Measurements from ENCODE around the gene FAM83D.
A peak's percentile ranks its signal among the peaks of the same experiment; 100 is the strongest.

Gene FAM83D

GRCh38 chr20:38932457-38933120, 6.4 kb downstream of the FAM83D start:
- ATAC-seq (replicated peaks) (no peak), DNase-seq (no peak)
- H3K4me1 Mint-ChIP-seq (ENCODE audit: low read depth in 2 of 2) = peaks cover 17 to 20% of the 10 kb centered on the region in 2 donors
- H3K27me3 Mint-ChIP-seq = no peaks in the 10 kb centered on the region
- H3K36me3 Mint-ChIP-seq (ENCODE audit: insufficient read depth) = peaks cover 4% of the 10 kb centered on the region
- H3K27ac Mint-ChIP-seq = no peak overlapping the region
- no peak overlapping the region for H3K4me3 Mint-ChIP-seq
- H3K9me3 Mint-ChIP-seq = no peaks in the 10 kb centered on the region

DNA sequence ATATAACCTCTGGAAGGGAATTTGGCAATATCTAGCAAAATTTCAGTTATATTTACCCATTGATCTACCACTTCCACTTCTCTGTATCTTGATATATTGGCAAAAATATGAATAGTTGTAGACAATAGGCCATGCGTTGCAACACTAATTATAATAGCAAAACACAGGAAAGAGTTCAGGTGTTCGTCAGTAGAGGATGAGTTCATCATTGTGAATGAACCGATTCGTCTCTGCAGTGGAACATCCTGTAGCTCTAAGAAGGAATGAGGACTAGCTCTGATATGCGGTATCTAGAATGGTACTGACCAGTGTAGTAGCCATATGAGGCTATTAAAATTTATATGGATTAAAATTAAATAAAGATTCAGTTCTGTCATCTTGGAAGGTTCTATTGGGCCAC, 8.3 kb downstream of the FAM83D start:
- no peaks in the 10 kb centered on the region for H3K27me3 Mint-ChIP-seq
- peaks cover 6 to 7% of the 10 kb centered on the region in 2 donors for H3K4me1 Mint-ChIP-seq (ENCODE audit: low read depth in 2 of 2)
- H3K4me3 Mint-ChIP-seq = no peak overlapping the region
- H3K9me3 Mint-ChIP-seq = no peaks in the 10 kb centered on the region
- ATAC-seq (replicated peaks) (no peak), DNase-seq (no peak)
- no peaks in the 10 kb centered on the region for H3K36me3 Mint-ChIP-seq (ENCODE audit: insufficient read depth)
- H3K27ac Mint-ChIP-seq = no peak overlapping the region

DNA sequence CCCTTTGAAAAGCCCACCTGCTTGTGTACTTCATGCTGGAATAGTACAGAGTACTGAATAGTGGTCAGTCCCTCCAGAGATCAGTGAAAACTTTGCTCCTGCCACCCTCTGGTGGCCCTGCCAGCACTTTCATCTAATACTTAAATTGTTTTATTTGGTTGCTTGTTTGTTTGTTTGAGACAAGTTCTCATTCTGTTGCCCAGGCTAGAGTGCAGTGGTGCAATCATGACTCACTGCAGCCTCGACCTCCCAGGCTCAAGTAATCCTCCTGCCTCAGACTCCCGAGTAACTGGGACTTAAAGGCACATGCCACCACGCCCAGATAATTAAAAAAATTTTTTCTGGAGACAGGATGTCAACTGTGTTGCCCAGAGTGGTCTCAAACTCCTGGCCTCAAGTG, 9.1 kb downstream of the FAM83D start:
- no peaks in the 10 kb centered on the region for H3K27me3 Mint-ChIP-seq
- no peak overlapping the region for H3K27ac Mint-ChIP-seq
- no peaks in the 10 kb centered on the region for H3K36me3 Mint-ChIP-seq (ENCODE audit: insufficient read depth)
- no peak overlapping the region for H3K4me3 Mint-ChIP-seq
- peak; percentile 40 for ATAC-seq (replicated peaks)
- no peaks in the 10 kb centered on the region for H3K9me3 Mint-ChIP-seq
- peaks cover under 1 to 2% of the 10 kb centered on the region in 2 donors for H3K4me1 Mint-ChIP-seq (ENCODE audit: low read depth in 2 of 2)
- no peak for DNase-seq

GRCh38 chr20:38935967-38936407, 9.8 kb downstream of the FAM83D start:
- no peak overlapping the region for H3K4me3 Mint-ChIP-seq
- peaks cover 0 to 2% of the 10 kb centered on the region in 2 donors for H3K4me1 Mint-ChIP-seq (ENCODE audit: low read depth in 2 of 2)
- no peak overlapping the region for H3K27ac Mint-ChIP-seq
- no peak for ATAC-seq (replicated peaks)
- H3K9me3 Mint-ChIP-seq = no peaks in the 10 kb centered on the region
- no peaks in the 10 kb centered on the region for H3K36me3 Mint-ChIP-seq (ENCODE audit: insufficient read depth)
- H3K27me3 Mint-ChIP-seq = no peaks in the 10 kb centered on the region
- DNase-seq = no peak

DNA sequence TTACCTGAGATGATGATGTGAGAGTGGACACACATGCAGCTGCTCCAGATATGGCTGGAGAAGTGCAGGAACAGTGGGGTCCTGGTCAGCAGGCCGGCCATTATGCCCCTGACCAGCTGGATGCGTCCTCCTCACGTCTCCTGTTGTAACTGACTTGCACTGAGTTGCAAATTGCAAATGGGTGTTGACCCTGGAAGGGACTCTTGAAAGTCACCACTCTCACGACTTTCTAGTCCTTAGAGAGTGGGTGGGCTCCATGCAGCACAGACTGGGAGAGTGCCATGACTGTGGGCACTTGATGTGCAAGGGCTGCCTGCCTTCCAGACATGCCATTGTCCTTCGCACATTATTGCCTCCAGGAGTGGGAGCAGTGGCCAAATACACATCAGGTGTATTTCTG, 10.8 kb downstream of the FAM83D start:
- Mint-ChIP-seq H3K4me3 (no peak overlapping the region), H3K27ac (no peak overlapping the region)

DNA sequence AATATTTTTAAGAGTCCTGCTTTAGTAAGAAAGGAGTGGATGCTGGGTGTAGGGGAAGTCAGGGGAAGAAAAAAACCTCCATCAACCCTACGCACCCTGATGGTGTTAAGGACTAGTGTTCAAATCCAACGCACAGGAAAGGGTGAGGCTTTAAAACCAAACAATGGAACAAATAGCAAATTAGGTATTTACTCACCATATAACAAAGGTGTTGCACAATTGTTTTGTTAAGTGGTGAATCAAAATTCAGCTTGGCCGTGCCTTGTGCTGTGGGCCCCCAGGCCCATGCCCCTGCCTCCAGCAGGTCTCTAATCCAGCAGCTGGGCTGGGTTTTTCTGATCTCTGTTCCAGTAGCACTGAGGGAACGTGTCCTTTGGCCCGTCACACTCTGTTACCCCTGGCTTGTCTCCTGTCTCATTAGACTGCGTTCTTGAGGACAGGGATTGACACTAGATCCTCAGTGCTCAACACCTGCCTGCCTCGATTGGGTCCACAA, 11.8 kb downstream of the FAM83D start:
- Mint-ChIP-seq H3K27me3 (no peaks in the 10 kb centered on the region), H3K36me3 (ENCODE audit: insufficient read depth) (no peaks in the 10 kb centered on the region), H3K4me1 (ENCODE audit: low read depth in 2 of 2) (peaks cover 0 to 2% of the 10 kb centered on the region in 2 donors), H3K4me3 (no peak overlapping the region), H3K27ac (no peak overlapping the region), H3K9me3 (no peaks in the 10 kb centered on the region)
- DNase-seq = no peak
- no peak for ATAC-seq (replicated peaks)

More for the DNA sequence above, 10.8 kb downstream of the FAM83D start:
- Mint-ChIP-seq H3K36me3 (ENCODE audit: insufficient read depth) (no peaks in the 10 kb centered on the region), H3K4me1 (ENCODE audit: low read depth in 2 of 2) (peaks cover 0 to 2% of the 10 kb centered on the region in 2 donors), H3K9me3 (no peaks in the 10 kb centered on the region), H3K27me3 (no peaks in the 10 kb centered on the region)
- DNase-seq (no peak), ATAC-seq (replicated peaks) (no peak)

DNA sequence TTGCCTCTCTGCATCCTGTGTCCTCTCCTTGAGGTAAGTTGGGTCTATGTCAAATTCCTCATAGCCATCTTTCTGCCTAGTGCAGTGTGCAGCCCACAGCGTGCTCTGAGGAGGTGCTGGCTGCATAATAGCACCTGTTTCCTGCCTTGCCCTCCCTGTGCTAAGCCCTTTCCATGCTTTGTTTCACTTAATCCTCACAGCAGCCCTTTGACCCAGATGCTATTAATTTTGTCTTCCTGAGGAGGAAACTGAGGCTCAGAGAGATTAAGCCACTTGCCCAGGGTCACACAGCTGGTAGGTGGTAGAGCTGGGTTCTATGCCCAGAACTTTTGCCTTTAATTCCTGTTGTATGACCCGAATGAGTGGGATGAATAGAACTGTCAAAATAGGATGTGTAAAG, 13.5 kb downstream of the FAM83D start:
- Mint-ChIP-seq H3K27ac (no peak overlapping the region), H3K4me1 (ENCODE audit: low read depth in 2 of 2) (peaks cover 0 to 2% of the 10 kb centered on the region in 2 donors), H3K4me3 (no peak overlapping the region), H3K9me3 (no peaks in the 10 kb centered on the region), H3K36me3 (ENCODE audit: insufficient read depth) (peaks cover 3% of the 10 kb centered on the region), H3K27me3 (no peaks in the 10 kb centered on the region)
- ATAC-seq (replicated peaks) = no peak
- DNase-seq = no peak

- Mint-ChIP-seq H3K27ac (peak overlapping the region in 1 of 2 donors; percentile 67), H3K4me1 (ENCODE audit: low read depth in 2 of 2) (peaks cover 0 to 2% of the 10 kb centered on the region in 2 donors), H3K4me3 (no peak overlapping the region), H3K9me3 (no peaks in the 10 kb centered on the region), H3K36me3 (ENCODE audit: insufficient read depth) (peaks cover 3% of the 10 kb centered on the region), H3K27me3 (no peaks in the 10 kb centered on the region)
- no peak for ATAC-seq (replicated peaks)
- DNase-seq = no peak
These were observed 14.4 kb downstream of the FAM83D start for GRCh38 chr20:38940644-38941043.

DNA sequence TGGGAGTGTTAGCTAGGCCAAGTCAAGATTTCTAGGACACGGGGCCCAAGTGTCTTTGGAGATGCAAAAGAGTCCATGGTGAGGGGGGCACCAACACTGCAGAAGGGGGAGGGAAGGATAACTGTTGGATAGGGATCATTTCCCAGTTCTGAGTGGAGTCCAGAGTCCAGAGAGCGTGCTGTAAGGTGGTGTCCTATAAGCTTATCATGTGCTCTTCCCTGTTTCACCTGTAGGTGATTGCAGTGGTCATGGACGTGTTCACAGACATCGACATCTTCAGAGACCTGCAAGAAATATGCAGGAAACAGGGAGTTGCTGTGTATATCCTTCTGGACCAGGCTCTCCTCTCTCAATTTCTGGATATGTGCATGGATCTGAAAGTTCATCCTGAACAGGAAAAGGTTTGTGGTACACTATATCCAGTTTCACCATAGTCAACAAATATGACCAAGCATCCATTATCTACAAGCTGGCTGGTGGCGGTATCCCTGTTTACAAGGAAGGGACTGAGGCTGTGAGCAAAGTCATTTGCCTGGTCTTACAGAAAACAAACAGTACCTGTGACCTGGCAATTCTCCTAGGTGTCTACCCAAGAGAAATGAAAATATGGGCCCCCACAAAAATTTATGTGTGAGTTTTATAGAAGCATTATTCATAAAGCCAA, 15.6 kb downstream of the FAM83D start:
- no peaks in the 10 kb centered on the region for H3K9me3 Mint-ChIP-seq
- no peak overlapping the region for H3K4me3 Mint-ChIP-seq
- ATAC-seq (replicated peaks) (no peak), DNase-seq (no peak)
- peaks cover 3% of the 10 kb centered on the region for H3K36me3 Mint-ChIP-seq (ENCODE audit: insufficient read depth)
- peaks cover 0 to 2% of the 10 kb centered on the region in 2 donors for H3K4me1 Mint-ChIP-seq (ENCODE audit: low read depth in 2 of 2)
- H3K27ac Mint-ChIP-seq = peak overlapping the region; percentile 36 to 67
- no peaks in the 10 kb centered on the region for H3K27me3 Mint-ChIP-seq

GRCh38 chr20:38945012-38945411, 18.8 kb downstream of the FAM83D start:
- Mint-ChIP-seq H3K27ac (no peak overlapping the region), H3K4me3 (no peak overlapping the region), H3K4me1 (ENCODE audit: low read depth in 2 of 2) (no peaks in the 10 kb centered on the region), H3K27me3 (no peaks in the 10 kb centered on the region), H3K9me3 (no peaks in the 10 kb centered on the region), H3K36me3 (ENCODE audit: insufficient read depth) (peaks cover 3% of the 10 kb centered on the region)
- no peak for ATAC-seq (replicated peaks)
- no peak for DNase-seq

DNA sequence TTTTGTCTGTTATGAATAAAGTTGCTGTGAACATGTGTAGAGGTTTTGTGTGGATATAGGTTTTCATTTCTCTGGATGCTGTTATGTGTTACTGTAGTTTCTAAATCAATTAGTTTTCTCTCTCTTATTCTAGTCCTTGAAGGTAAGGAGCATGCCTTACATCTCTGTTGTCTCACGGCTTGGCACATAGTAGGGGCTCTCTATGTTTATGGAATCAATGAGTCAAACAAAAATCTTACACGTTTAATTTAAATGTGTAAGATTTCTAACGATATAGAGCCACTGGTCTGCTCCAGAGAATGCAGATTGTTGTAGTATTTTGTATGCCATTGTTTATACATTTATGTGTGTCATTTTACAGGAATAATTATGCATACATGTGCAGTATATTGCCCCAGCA, 20.6 kb downstream of the FAM83D start:
- ATAC-seq (replicated peaks) (no peak), DNase-seq (no peak)
- Mint-ChIP-seq H3K27ac (no peak overlapping the region), H3K4me3 (no peak overlapping the region), H3K27me3 (no peaks in the 10 kb centered on the region), H3K4me1 (ENCODE audit: low read depth in 2 of 2) (no peaks in the 10 kb centered on the region), H3K9me3 (no peaks in the 10 kb centered on the region), H3K36me3 (ENCODE audit: insufficient read depth) (peaks cover 3% of the 10 kb centered on the region)

DNA sequence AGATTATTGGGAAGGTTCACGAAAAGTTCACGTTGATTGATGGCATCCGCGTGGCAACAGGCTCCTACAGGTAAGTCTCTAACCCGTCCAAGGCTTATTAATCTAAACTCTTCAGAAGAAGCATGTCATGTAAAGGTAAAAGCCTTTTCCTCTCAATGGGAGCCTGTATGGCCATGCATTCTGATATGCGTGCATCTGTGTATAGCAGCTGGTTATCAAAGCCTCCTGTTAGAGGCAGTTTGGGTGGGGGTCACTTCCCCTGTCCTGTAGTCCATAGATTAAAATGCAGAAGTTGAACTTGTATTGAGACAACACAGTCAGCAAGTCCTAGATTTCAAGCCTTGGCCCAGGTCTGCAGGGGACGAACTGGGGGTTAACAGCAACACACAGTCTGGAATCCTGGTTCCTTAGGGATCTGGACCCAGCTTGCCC, 21.7 kb downstream of the FAM83D start:
- Mint-ChIP-seq H3K36me3 (ENCODE audit: insufficient read depth) (peaks cover 3% of the 10 kb centered on the region), H3K27ac (no peak overlapping the region), H3K27me3 (no peaks in the 10 kb centered on the region), H3K9me3 (no peaks in the 10 kb centered on the region), H3K4me3 (no peak overlapping the region), H3K4me1 (ENCODE audit: low read depth in 2 of 2) (no peaks in the 10 kb centered on the region)
- ATAC-seq (replicated peaks) = no peak
- no peak for DNase-seq

GRCh38 chr20:38950254-38950653, 24.0 kb downstream of the FAM83D start:
- Mint-ChIP-seq H3K4me3 (no peak overlapping the region), H3K36me3 (ENCODE audit: insufficient read depth) (no peaks in the 10 kb centered on the region), H3K4me1 (ENCODE audit: low read depth in 2 of 2) (no peaks in the 10 kb centered on the region), H3K9me3 (no peaks in the 10 kb centered on the region), H3K27me3 (no peaks in the 10 kb centered on the region), H3K27ac (no peak overlapping the region)
- no peak for ATAC-seq (replicated peaks)
- no peak for DNase-seq

DNA sequence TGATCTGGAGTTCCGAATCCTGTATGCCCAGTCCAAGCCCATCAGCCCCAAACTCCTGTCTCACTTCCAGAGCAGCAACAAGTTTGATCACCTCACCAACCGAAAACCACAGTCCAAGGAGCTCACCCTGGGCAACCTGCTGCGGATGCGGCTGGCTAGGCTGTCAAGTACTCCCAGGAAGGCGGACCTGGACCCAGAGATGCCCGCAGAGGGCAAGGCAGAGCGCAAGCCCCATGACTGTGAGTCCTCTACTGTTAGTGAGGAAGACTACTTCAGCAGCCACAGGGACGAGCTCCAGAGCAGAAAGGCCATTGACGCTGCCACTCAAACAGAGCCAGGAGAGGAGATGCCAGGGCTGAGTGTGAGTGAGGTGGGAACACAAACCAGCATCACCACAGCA, 25.4 kb downstream of the FAM83D start:
- Mint-ChIP-seq H3K27me3 (no peaks in the 10 kb centered on the region), H3K27ac (no peak overlapping the region)

More for the DNA sequence above, 25.4 kb downstream of the FAM83D start:
- ATAC-seq (replicated peaks) (no peak), DNase-seq (no peak)
- no peaks in the 10 kb centered on the region for H3K4me1 Mint-ChIP-seq (ENCODE audit: low read depth in 2 of 2)
- no peaks in the 10 kb centered on the region for H3K9me3 Mint-ChIP-seq
- no peaks in the 10 kb centered on the region for H3K36me3 Mint-ChIP-seq (ENCODE audit: insufficient read depth)
- H3K4me3 Mint-ChIP-seq = no peak overlapping the region

All from effector memory CD8-positive, alpha-beta T cell (primary cell).